ENCODE results near the gene OGFR. TPM values are rescaled to one million over a fixed set of nuclear protein-coding genes. Genes with fewer than 3 reads are reported as not detected.
A peak's percentile ranks its signal among the peaks of the same experiment; 100 is the strongest.

Gene OGFR
- total RNA-seq, 1 experiment from 2014 or later, result 73.6 TPM

DNA sequence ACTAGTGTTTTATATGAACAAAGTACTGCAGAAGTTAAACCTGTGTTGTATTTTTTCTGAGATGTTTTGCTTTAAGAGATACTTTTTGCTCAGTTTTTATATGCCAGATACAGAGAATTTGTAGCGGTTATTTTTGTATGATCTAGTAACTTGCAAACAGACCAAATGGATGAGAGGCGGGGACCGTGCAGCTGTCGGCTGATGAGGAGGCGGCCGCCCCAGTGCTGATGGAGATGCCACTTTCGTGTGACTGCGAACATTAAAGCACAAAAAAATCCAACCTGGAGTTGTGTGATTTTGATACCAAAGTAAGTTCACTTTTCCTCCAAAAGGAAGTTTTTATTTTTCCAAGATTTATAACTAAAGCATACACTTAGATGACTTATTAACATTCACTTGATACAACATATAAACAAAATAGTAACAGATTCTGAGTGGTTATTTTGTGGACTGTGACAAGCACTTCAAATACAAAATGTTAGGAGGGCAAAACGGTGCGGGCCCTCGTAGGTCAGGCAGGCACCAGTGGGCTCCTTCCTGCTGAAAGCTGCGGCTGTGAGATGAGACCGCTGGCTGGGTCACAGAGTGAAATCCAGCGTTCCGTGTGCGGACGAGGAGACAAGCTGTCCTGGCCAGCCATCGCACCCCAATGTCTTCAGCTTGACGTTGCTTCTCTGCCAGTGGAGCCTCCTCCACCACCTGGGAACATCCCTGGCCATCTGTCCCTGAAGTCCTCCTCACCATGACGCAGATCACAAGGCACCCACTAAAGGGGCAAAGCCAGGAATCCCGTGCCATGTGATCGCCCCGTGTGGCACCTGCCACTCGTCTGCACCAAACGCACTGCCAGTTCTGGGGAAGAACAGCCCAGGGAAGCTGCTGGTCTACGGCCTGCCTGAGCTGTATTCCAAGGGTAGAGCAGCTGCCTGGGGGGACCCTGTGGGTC is 4.0 kb upstream of the OGFR start:
- no peaks in the 10 kb centered on the region for H3K9me2 ChIP-seq (ENCODE audit: insufficient read depth)
- ChIA-PET CTCF (no interaction called here), POLR2A (no interaction called here), RAD21 (ENCODE audit: low non-redundant PET in 1 of 2, low total read pairs in 2 of 2, uncharacterized antibody in 2 of 2, unreplicated experiment in 2 of 2) (no interaction called here)
- no peak overlapping the region for H3K4me2 ChIP-seq (ENCODE audit: low read length)
- H3K9me3 ChIP-seq (ENCODE audit: control insufficient read depth in 1 of 2, insufficient read depth in 1 of 2, low read depth in 1 of 2, low read length in 2 of 2), result no peaks in the 10 kb centered on the region
- no peak overlapping the region for H2AFZ ChIP-seq (ENCODE audit: low read depth, low read length, poor library complexity, severe bottlenecking)
- H3K36me3 ChIP-seq (ENCODE audit: control insufficient read depth in 1 of 2, insufficient read depth in 2 of 2, low read length in 2 of 2), result peaks cover 19 to 37% of the 10 kb centered on the region in 2 experiments; a peak in 3 of 4 replicates
- no peaks in the 10 kb centered on the region for H3K27me3 ChIP-seq (ENCODE audit: insufficient read depth, low read length)
- intact Hi-C loops (cut with micrococcal nuclease), result loop anchor here (10.0 kb wide), 1 partner anchor 496 kb away; the partner anchor contains the start of gene ADRM1
- H3K27ac ChIP-seq (ENCODE audit: low read depth, low read length), result no peak overlapping the region
- DNase-seq (ENCODE audit: low read depth, low spot score), result no peak
- TF ChIP-seq FOSL1 (IDR thresholded peaks at IDR 0.05; ENCODE audit: low read depth), result no peak
- 0 out of 2 replicates have a peak, but pooled peaks have one; percentile 5 for TF ChIP-seq POLR2AphosphoS5 (IDR thresholded peaks at IDR 0.05; ENCODE audit: low read depth, low read length)
- TF ChIP-seq TCF7L2 (IDR thresholded peaks at IDR 0.05; ENCODE audit: borderline replicate concordance, extremely low read depth, insufficient read depth, insufficient read length), result no peak
- TF ChIP-seq, protein P1, sequence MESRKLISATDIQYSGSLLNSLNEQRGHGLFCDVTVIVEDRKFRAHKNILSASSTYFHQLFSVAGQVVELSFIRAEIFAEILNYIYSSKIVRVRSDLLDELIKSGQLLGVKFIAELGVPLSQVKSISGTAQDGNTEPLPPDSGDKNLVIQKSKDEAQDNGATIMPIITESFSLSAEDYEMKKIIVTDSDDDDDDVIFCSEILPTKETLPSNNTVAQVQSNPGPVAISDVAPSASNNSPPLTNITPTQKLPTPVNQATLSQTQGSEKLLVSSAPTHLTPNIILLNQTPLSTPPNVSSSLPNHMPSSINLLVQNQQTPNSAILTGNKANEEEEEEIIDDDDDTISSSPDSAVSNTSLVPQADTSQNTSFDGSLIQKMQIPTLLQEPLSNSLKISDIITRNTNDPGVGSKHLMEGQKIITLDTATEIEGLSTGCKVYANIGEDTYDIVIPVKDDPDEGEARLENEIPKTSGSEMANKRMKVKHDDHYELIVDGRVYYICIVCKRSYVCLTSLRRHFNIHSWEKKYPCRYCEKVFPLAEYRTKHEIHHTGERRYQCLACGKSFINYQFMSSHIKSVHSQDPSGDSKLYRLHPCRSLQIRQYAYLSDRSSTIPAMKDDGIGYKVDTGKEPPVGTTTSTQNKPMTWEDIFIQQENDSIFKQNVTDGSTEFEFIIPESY (IDR thresholded peaks at IDR 0.05; ENCODE audit: extremely low read depth, insufficient replicate concordance, low read length), result no peak
- TF ChIP-seq SIN3A (IDR thresholded peaks at IDR 0.05; ENCODE audit: low read depth), result no peak
- BruUV-seq (replicated peaks), result no TSS peak
- H3K4me1 ChIP-seq (ENCODE audit: control insufficient read depth in 1 of 2, insufficient read depth in 2 of 2, low read length in 2 of 2), result peaks cover 13 to 31% of the 10 kb centered on the region in 2 experiments
- H3K79me2 ChIP-seq (ENCODE audit: insufficient read depth, low read length), result peaks cover 34% of the 10 kb centered on the region
- no peak overlapping the region for H3K4me3 ChIP-seq (replicated peaks in 1 of 2; ENCODE audit: low read depth in 1 of 2, low read length in 2 of 2)
- no peak overlapping the region for H3K9ac ChIP-seq (ENCODE audit: low read length)
- no peak for ATAC-seq
- H4K20me1 ChIP-seq (ENCODE audit: insufficient read depth), result no peaks in the 10 kb centered on the region

All from HCT116 (cell line).